GM12878 (cell line): ENCODE measurements around the gene LSM14A. TPM values are rescaled to one million over a fixed set of nuclear protein-coding genes. Genes with fewer than 3 reads are reported as not detected.

Experiments used
- ATAC-seq: fragments of 200-7000 bp; cut with Tn5 transposase; 3 replicates; pipeline ENCODE4 v1.9.1; 2020; ENCODE audit warnings: mild to moderate bottlenecking, moderate library complexity
- BruUV-seq: library from RNA; stranded (reverse); fragments of 400-500 nt; replicated peaks from 2 replicates; lab custom pipeline; 2021; lab: Mats Ljungman, UMichigan
- CTCF ChIA-PET: fragments of 300-600 bp; sonication (Branson Sonifier 250); formaldehyde crosslinking; extraction: SDS; loops from one replicate; lab custom pipeline; 2021; ENCODE audit warnings: inconsistent platforms; lab: Yijun Ruan, JAX
- POLR2A ChIA-PET: fragments of 350-600 bp; formaldehyde crosslinking; extraction: SDS; loops from one replicate; lab custom pipeline; 2021; ENCODE audit warnings: inconsistent platforms; lab: Charles Lee
- RAD21 ChIA-PET: fragments of 300-600 bp; sonication (Branson Sonifier 250); formaldehyde crosslinking; loops from one replicate; lab custom pipeline; 2023; ENCODE audit warnings: antibody characterized with exemption; ENCODE audit not compliant: unreplicated experiment; lab: Charles Lee
- SMC1A ChIA-PET: fragments of 300-600 bp; sonication (Branson Sonifier 250); formaldehyde crosslinking; loops from one replicate; lab custom pipeline; 2023; ENCODE audit not compliant: unreplicated experiment, uncharacterized antibody; lab: Charles Lee
- DNase-seq: peaks from one replicate; pipeline ENCODE4 v3.0.0-alpha.2; 2011; ENCODE audit warnings: low read depth, low spot score
- FAIRE-seq: peaks from 3 replicates; lab custom pipeline; 2011; peaks lifted over from hg19 to GRCh38; lab: Jason Lieb, UNC
- H2AFZ ChIP-seq: 2 replicates; pipeline ENCODE4 v1.6.0; 2011; ENCODE audit warnings: low read depth, low read length, control low read depth; ENCODE audit not compliant: control insufficient read depth
- H3K27ac ChIP-seq: 2 replicates; pipeline ENCODE4 v1.5.1; 2011; ENCODE audit warnings: control low read depth; ENCODE audit not compliant: control insufficient read depth, insufficient read depth
- H3K27me3 ChIP-seq, 2 experiments: replicated peaks in 1 of 2; 2 replicates each; pipeline versions ENCODE4 v1.6.0 to v1.6.1; 2011; ENCODE audit warnings: low read length in 1 of 2; ENCODE audit not compliant: control insufficient read depth in 2 of 2, insufficient read depth in 2 of 2
- H3K36me3 ChIP-seq, 2 experiments: 2 replicates each; pipeline ENCODE4 v1.5.1; 2011; ENCODE audit warnings: low read length in 1 of 2; ENCODE audit not compliant: control insufficient read depth in 2 of 2, insufficient read depth in 2 of 2
- H3K4me1 ChIP-seq: 2 replicates; pipeline ENCODE4 v1.6.1; 2011; ENCODE audit warnings: mild to moderate bottlenecking, low read length, moderate library complexity, mixed read lengths; ENCODE audit not compliant: control insufficient read depth, insufficient read depth
- H3K4me2 ChIP-seq: 2 replicates; pipeline ENCODE4 v1.6.0; 2011; ENCODE audit warnings: control low read depth; ENCODE audit not compliant: control insufficient read depth, insufficient read depth
- H3K4me3 ChIP-seq: fragments of 200-600 bp; sonication (generic); 2 replicates; pipeline ENCODE4 v1.5.1; 2016
- H3K79me2 ChIP-seq: 2 replicates; pipeline ENCODE4 v1.6.0; 2011; ENCODE audit warnings: low read length; ENCODE audit not compliant: control insufficient read depth, insufficient read depth
- H3K9ac ChIP-seq: 2 replicates; pipeline ENCODE4 v1.8.0; 2011; ENCODE audit warnings: low read length, control low read depth, mixed read lengths; ENCODE audit not compliant: control insufficient read depth, insufficient read depth
- H3K9me3 ChIP-seq: replicated peaks from 3 replicates; pipeline ENCODE4 v1.5.1; 2011; ENCODE audit warnings: mild to moderate bottlenecking, low read length; ENCODE audit not compliant: control insufficient read depth, insufficient read depth
- H4K20me1 ChIP-seq: 2 replicates; pipeline ENCODE4 v1.6.0; 2011; ENCODE audit not compliant: control insufficient read depth, insufficient read depth
- CBX3 ChIP-seq: fragments of 200-600 bp; sonication (generic); IDR thresholded peaks from 2 replicates; pipeline ENCODE4 v1.6.1; 2016; ENCODE audit warnings: low read depth, borderline replicate concordance
- FOXM1 ChIP-seq: IDR thresholded peaks from 2 replicates; pipeline ENCODE4 v1.6.1; 2012; ENCODE audit warnings: low read depth, mild to moderate bottlenecking, inconsistent platforms, low read length, moderate library complexity
- KLF5 ChIP-seq: fragments of 450-650 bp; IDR thresholded peaks from 2 replicates; pipeline ENCODE4 v1.6.1; 2014; ENCODE audit warnings: mild to moderate bottlenecking; ENCODE audit not compliant: partially characterized antibody
- POLR2AphosphoS2 ChIP-seq: IDR thresholded peaks from 2 replicates; pipeline ENCODE4 v1.6.1; 2011; ENCODE audit warnings: low read depth, mild to moderate bottlenecking, low read length, improper control_type of control experiment, moderate library complexity
- RB1 ChIP-seq: fragments of 450-650 bp; formaldehyde crosslinking; IDR thresholded peaks from 2 replicates; pipeline ENCODE4 v1.6.1; 2017; ENCODE audit warnings: mild to moderate bottlenecking, borderline replicate concordance
- TCF12 ChIP-seq: IDR thresholded peaks from 2 replicates; pipeline ENCODE4 v1.6.1; 2011; ENCODE audit warnings: low read depth, mild to moderate bottlenecking, low read length
- ZNF687 ChIP-seq: fragments of 450-650 bp; IDR thresholded peaks from 2 replicates; pipeline ENCODE4 v1.6.1; 2017; ENCODE audit warnings: mild to moderate bottlenecking, moderate library complexity
- WGBS: methylation state at CpG from one replicate; pipeline ENCODE4 v1.1.6; 2016; ENCODE audit warnings: low lambda C conversion rate; ENCODE audit not compliant: insufficient replicate concordance, insufficient coverage; ENCODE audit errors: missing lambda C conversion rate; 5-methylcytosine and 5-hydroxymethylcytosine counted together
- in situ Hi-C: fragments of 300-500 bp; cut with MboI; formaldehyde crosslinking; loops from 9 replicates; pipeline ENCODE4 v1.14.3; 2018; ENCODE audit warnings: mixed read lengths
- intact Hi-C: fragments of 100-400 bp; cut with micrococcal nuclease; formaldehyde crosslinking; loops from one replicate; pipeline ENCODE4 v1.14.2; 2022; ENCODE audit not compliant: unreplicated experiment
- polyA plus RNA-seq, 11 experiments: library from polyadenylated mRNA; depleted of rRNA in 4 of 11; unstranded in 6 of 11; stranded (reverse) in 5 of 11; fragments of >200 nt; fragmentation: Nextera tagmentation in 4 of 11; fragmentation: Illumina TruSeq in 1 of 11; extraction: Ambion mirVana in 4 of 11; extraction: Trizol in 1 of 11; gene quantifications; 1 replicate in 1 of 11; 2 replicates in 10 of 11; pipeline versions ENCODE4 v1.2.1 to v1.2.3, GENCODE V29; 2011 to 2016; ENCODE audit warnings: inconsistent platforms in 2 of 11, missing spikeins in 2 of 11, low read depth in 1 of 11
- total RNA-seq, 4 experiments: library from RNA; depleted of rRNA in 3 of 4; stranded (reverse); fragments of >200 nt in 3 of 4; fragmentation: Illumina TruSeq in 1 of 4; extraction: Trizol in 1 of 4; gene quantifications; 2 replicates each; pipeline versions ENCODE4 v1.2.1 to v1.2.3, GENCODE V29; 2013 to 2021
- TF ChIP-seq, protein P1 (sequence below): IDR thresholded peaks from 2 replicates; pipeline ENCODE4 v1.6.1; 2011; ENCODE audit warnings: borderline replicate concordance, low read depth, mild to moderate bottlenecking, moderate library complexity, mixed read lengths, low read length; ENCODE audit not compliant: insufficient read depth; ENCODE audit errors: extremely low read length

Gene LSM14A
- total and polyA plus RNA-seq, 10 of the 15 experiments (the other 5 are each of a cell fraction or from before 2014, with no cell fraction given), result 21.9 to 193 (median 89.4) TPM

- in situ Hi-C loops (no loop called here), intact Hi-C loops (loop anchor here (10.0 kb wide), 1 partner anchor 245 kb away; the partner anchor contains the start of gene UBA2)
- FAIRE-seq (no peak), DNase-seq (no peak), ATAC-seq (no peak)
- H4K20me1 ChIP-seq, result no peaks in the 10 kb centered on the region
- H3K4me1 ChIP-seq, result peaks cover 3% of the 10 kb centered on the region
- SMC1A ChIA-PET, result no interaction called here
- H3K4me3 ChIP-seq, result no peak overlapping the region
- H3K36me3 ChIP-seq, result peaks cover 0 to 6% of the 10 kb centered on the region in 2 experiments; a peak in 3 of 4 replicates
- H3K27ac ChIP-seq, result no peak overlapping the region
- no TSS peak for BruUV-seq
- H3K9ac ChIP-seq, result no peak overlapping the region
- H3K4me2 ChIP-seq, result no peak overlapping the region
- H3K79me2 ChIP-seq, result peaks cover 97% of the 10 kb centered on the region
- RAD21 ChIA-PET, result no interaction called here
- CTCF ChIA-PET, result interaction anchor here (0.9 kb wide), 1 partner anchor 166 kb away, joined by 3 read pairs; no protein-coding TSS in a partner anchor
- H2AFZ ChIP-seq, result no peak overlapping the region
- H3K9me3 ChIP-seq, result no peaks in the 10 kb centered on the region
- 75% methylated on average over 2 of the region's 2 CpGs for WGBS
- TF ChIP-seq RB1, result no peak
- POLR2A ChIA-PET, result interaction anchor here (0.5 kb wide), 1 partner anchor 41 kb away, joined by 6 read pairs; no protein-coding TSS in a partner anchor
- no peaks in the 10 kb centered on the region for H3K27me3 ChIP-seq
These were observed 8.0 kb downstream of the LSM14A start for GRCh38 chr19:34180273-34180672.

DNA sequence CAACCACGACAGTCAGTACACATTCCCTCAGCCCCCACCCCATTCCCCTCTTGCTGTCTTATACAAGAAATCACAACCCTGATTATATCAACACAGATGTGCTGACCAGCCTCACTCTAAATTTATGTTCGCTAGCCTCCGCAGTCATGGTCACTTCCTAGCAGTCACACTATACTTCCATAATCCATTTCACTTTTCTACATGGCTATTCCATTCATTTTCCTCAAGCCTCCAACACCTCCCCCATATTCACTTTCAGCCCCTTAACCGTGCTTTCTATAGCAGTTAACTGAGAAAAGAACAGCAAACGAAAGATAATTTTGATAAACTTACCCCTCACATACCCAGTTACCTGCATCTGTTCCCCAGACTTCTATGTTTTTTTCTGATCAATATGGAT, 8.4 kb downstream of the LSM14A start:
- ChIA-PET POLR2A (interaction anchor here (0.5 kb wide), 1 partner anchor 40 kb away, joined by 6 read pairs; no protein-coding TSS in a partner anchor), SMC1A (no interaction called here), CTCF (no interaction called here), RAD21 (no interaction called here)
- DNase-seq (no peak), FAIRE-seq (no peak), ATAC-seq (no peak)
- in situ Hi-C loops (no loop called here), intact Hi-C loops (loop anchor here (10.0 kb wide), 1 partner anchor 244 kb away; the partner anchor contains the start of gene UBA2)
- Histone ChIP-seq H4K20me1 (no peaks in the 10 kb centered on the region), H3K79me2 (peaks cover 97% of the 10 kb centered on the region), H3K4me3 (no peak overlapping the region), H3K36me3 (peaks cover 0 to 6% of the 10 kb centered on the region in 2 experiments; a peak in 3 of 4 replicates), H3K9me3 (no peaks in the 10 kb centered on the region), H3K27me3 (no peaks in the 10 kb centered on the region), H3K4me2 (no peak overlapping the region), H3K9ac (no peak overlapping the region), H3K27ac (no peak overlapping the region), H2AFZ (no peak overlapping the region), H3K4me1 (peaks cover 3% of the 10 kb centered on the region)
- BruUV-seq, result no TSS peak
- 46% methylated on average over 5 of the region's 5 CpGs for WGBS
- no peak for TF ChIP-seq ZNF687
- TF ChIP-seq, protein P1, sequence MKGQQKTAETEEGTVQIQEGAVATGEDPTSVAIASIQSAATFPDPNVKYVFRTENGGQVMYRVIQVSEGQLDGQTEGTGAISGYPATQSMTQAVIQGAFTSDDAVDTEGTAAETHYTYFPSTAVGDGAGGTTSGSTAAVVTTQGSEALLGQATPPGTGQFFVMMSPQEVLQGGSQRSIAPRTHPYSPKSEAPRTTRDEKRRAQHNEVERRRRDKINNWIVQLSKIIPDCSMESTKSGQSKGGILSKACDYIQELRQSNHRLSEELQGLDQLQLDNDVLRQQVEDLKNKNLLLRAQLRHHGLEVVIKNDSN, result no peak
- no peak for TF ChIP-seq TCF12
- TF ChIP-seq CBX3, result no peak
- TF ChIP-seq POLR2AphosphoS2, result no peak
- TF ChIP-seq KLF5, result no peak
- TF ChIP-seq FOXM1, result no peak
